ENCODE measurements around the gene FLYWCH2. TPM values are rescaled to one million over a fixed set of nuclear protein-coding genes. Genes with fewer than 3 reads are reported as not detected.

Gene FLYWCH2
- total RNA-seq, 1 experiment from 2014 or later: 33.7 TPM

GRCh38 chr16:2924901-2925755, 42.1 kb downstream of the FLYWCH2 start:
- Histone ChIP-seq H3K4me2 (ENCODE audit: low read length) (no peak overlapping the region), H3K9ac (ENCODE audit: low read length) (no peak overlapping the region), H3K79me2 (ENCODE audit: insufficient read depth, low read length) (peaks cover 21% of the 10 kb centered on the region), H2AFZ (ENCODE audit: low read depth, low read length, poor library complexity, severe bottlenecking) (no peak overlapping the region), H3K9me2 (ENCODE audit: insufficient read depth) (no peaks in the 10 kb centered on the region), H3K36me3 (ENCODE audit: control insufficient read depth in 1 of 2, insufficient read depth in 2 of 2, low read length in 2 of 2) (peaks cover 2 to 4% of the 10 kb centered on the region in 2 experiments; a peak in 2 of 4 replicates), H3K4me3 (replicated peaks in 1 of 2; ENCODE audit: low read depth in 1 of 2, low read length in 2 of 2) (no peak overlapping the region), H3K27ac (ENCODE audit: low read depth, low read length) (no peak overlapping the region), H4K20me1 (ENCODE audit: insufficient read depth) (no peaks in the 10 kb centered on the region), H3K9me3 (ENCODE audit: control insufficient read depth in 1 of 2, insufficient read depth in 1 of 2, low read depth in 1 of 2, low read length in 2 of 2) (no peaks in the 10 kb centered on the region), H3K27me3 (ENCODE audit: insufficient read depth, low read length) (no peaks in the 10 kb centered on the region), H3K4me1 (ENCODE audit: control insufficient read depth in 1 of 2, insufficient read depth in 2 of 2, low read length in 2 of 2) (peaks cover 0 to 11% of the 10 kb centered on the region in 2 experiments; a peak in 3 of 4 replicates)
- intact Hi-C loops (cut with micrococcal nuclease): no loop called here
- no peak for ATAC-seq
- TF ChIP-seq SIN3A (IDR thresholded peaks at IDR 0.05; ENCODE audit: low read depth) (no peak), POLR2A (IDR thresholded peaks at IDR 0.05; ENCODE audit: borderline replicate concordance, extremely low read depth, insufficient read depth, insufficient read length) (no peak), RAD21 (IDR thresholded peaks at IDR 0.05; ENCODE audit: low read depth) (no peak), POLR2AphosphoS5 (IDR thresholded peaks at IDR 0.05; ENCODE audit: low read depth, low read length) (no peak), ZFX (IDR thresholded peaks at IDR 0.05) (no peak), CBX3 (IDR thresholded peaks at IDR 0.05; ENCODE audit: low read depth) (no peak), YY1 (IDR thresholded peaks at IDR 0.05; ENCODE audit: extremely low read depth, insufficient replicate concordance, low read depth, low read length) (no peak), EGR1 (IDR thresholded peaks at IDR 0.05; ENCODE audit: low read depth) (no peak), ATF3 (IDR thresholded peaks at IDR 0.05) (no peak), EZH2phosphoT487 (IDR thresholded peaks at IDR 0.05; ENCODE audit: borderline replicate concordance) (no peak), SRF (IDR thresholded peaks at IDR 0.05; ENCODE audit: low read depth) (no peak), SP1 (IDR thresholded peaks at IDR 0.05; ENCODE audit: low read depth) (no peak), TCF7L2 (IDR thresholded peaks at IDR 0.05; ENCODE audit: borderline replicate concordance, extremely low read depth, insufficient read depth, insufficient read length) (no peak), CEBPB (IDR thresholded peaks at IDR 0.05; ENCODE audit: low read depth) (no peak), ZNF274 (IDR thresholded peaks at IDR 0.05; ENCODE audit: low read depth, low read length) (no peak), EZH2 (IDR thresholded peaks at IDR 0.05) (no peak), ELF1 (IDR thresholded peaks at IDR 0.05; ENCODE audit: borderline replicate concordance, low read depth) (no peak), MAX (IDR thresholded peaks at IDR 0.05) (no peak)
- TF ChIP-seq, protein P1, sequence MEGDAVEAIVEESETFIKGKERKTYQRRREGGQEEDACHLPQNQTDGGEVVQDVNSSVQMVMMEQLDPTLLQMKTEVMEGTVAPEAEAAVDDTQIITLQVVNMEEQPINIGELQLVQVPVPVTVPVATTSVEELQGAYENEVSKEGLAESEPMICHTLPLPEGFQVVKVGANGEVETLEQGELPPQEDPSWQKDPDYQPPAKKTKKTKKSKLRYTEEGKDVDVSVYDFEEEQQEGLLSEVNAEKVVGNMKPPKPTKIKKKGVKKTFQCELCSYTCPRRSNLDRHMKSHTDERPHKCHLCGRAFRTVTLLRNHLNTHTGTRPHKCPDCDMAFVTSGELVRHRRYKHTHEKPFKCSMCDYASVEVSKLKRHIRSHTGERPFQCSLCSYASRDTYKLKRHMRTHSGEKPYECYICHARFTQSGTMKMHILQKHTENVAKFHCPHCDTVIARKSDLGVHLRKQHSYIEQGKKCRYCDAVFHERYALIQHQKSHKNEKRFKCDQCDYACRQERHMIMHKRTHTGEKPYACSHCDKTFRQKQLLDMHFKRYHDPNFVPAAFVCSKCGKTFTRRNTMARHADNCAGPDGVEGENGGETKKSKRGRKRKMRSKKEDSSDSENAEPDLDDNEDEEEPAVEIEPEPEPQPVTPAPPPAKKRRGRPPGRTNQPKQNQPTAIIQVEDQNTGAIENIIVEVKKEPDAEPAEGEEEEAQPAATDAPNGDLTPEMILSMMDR (IDR thresholded peaks at IDR 0.05 in 2 of 3, conservative IDR thresholded peaks at IDR 0.05 in 1 of 3; ENCODE audit: borderline replicate concordance in 1 of 3, insufficient read depth in 1 of 3, low read depth in 2 of 3, low read length in 2 of 3): no peak
- RAD21 ChIA-PET (ENCODE audit: low non-redundant PET in 1 of 2, low total read pairs in 2 of 2, uncharacterized antibody in 2 of 2, unreplicated experiment in 2 of 2): no interaction called here
- CTCF ChIA-PET: no interaction called here
- no TSS peak for BruUV-seq (replicated peaks)
- DNase-seq (ENCODE audit: low read depth, low spot score): no peak
- POLR2A ChIA-PET: interaction anchor here (0.5 kb wide), 1 partner anchor 16 kb away, joined by 3 read pairs; no protein-coding TSS in a partner anchor
